Upper lobe of left lung (tissue), 6 donors: ENCODE measurements around the gene CYP3A5. TPM values are rescaled to one million over a fixed set of nuclear protein-coding genes. Genes with fewer than 3 reads are reported as not detected.

Experiments
- ATAC-seq, 2 donors: fragments of 200-7000 bp; cut with Tn5 transposase; one replicate each; pipeline ENCODE4 v1.9.1; 2022; ENCODE audit warnings: mild to moderate bottlenecking in 2 of 2, moderate library complexity in 2 of 2; ENCODE audit not compliant: low FRiP score in 2 of 2
- DNase-seq, 2 donors: peaks; one replicate each; pipeline ENCODE4 v3.0.0-alpha.2; 2019 to 2020
- H3K27ac ChIP-seq, 4 donors: fragments of 200-600 bp; sonication (generic); one replicate each; pipeline ENCODE4 v1.5.1; 2016 to 2019
- H3K27me3 ChIP-seq, 4 donors: fragments of 200-600 bp; sonication (generic); one replicate each; pipeline ENCODE4 v1.5.1; 2017 to 2019
- H3K36me3 ChIP-seq, 4 donors: fragments of 200-600 bp; sonication (generic); one replicate each; pipeline ENCODE4 v1.5.1; 2016 to 2019
- H3K4me1 ChIP-seq, 4 donors: fragments of 200-600 bp; sonication (generic); one replicate each; pipeline ENCODE4 v1.5.1; 2018 to 2019
- H3K4me3 ChIP-seq, 4 donors: fragments of 200-600 bp; sonication (generic); one replicate each; pipeline ENCODE4 v1.5.1; 2017 to 2019; ENCODE audit warnings: mild to moderate bottlenecking in 2 of 4, moderate library complexity in 1 of 4
- H3K9me3 ChIP-seq, 4 donors: fragments of 200-600 bp; sonication (generic); one replicate each; pipeline ENCODE4 v1.5.1; 2018 to 2019
- CTCF ChIP-seq, 6 experiments: fragments of 450-650 bp in 4 of 6; fragments of 200-600 bp in 2 of 6; sonication (generic) in 2 of 6; IDR thresholded peaks; one replicate each; pipeline ENCODE4 v1.5.1; 2016 to 2019; ENCODE audit warnings: antibody characterized with exemption in 6 of 6
- EP300 ChIP-seq, 4 donors: sonication (generic); formaldehyde crosslinking; IDR thresholded peaks; one replicate each; pipeline ENCODE4 v1.5.1; 2017; ENCODE audit warnings: antibody characterized with exemption in 4 of 4, control low read depth in 2 of 4
- POLR2A ChIP-seq, 4 donors: fragments of 450-650 bp; IDR thresholded peaks; one replicate each; pipeline ENCODE4 v1.5.1; 2016 to 2017; ENCODE audit warnings: antibody characterized with exemption in 4 of 4, mild to moderate bottlenecking in 2 of 4
- POLR2AphosphoS5 ChIP-seq, 2 donors: sonication (generic); formaldehyde crosslinking; IDR thresholded peaks; one replicate each; pipeline ENCODE4 v1.5.1; 2017; ENCODE audit warnings: antibody characterized with exemption in 2 of 2
- WGBS, 2 donors: methylation state at CpG; one replicate each; pipeline ENCODE4 v1.1.5; 2017 to 2018; 5-methylcytosine and 5-hydroxymethylcytosine counted together
- total RNA-seq, 6 donors: library from RNA; depleted of rRNA in 4 of 6; stranded (reverse); fragments of >200 nt in 4 of 6; gene quantifications; one replicate each; pipeline versions ENCODE4 v1.1.0 to v1.2.1, GENCODE V29; 2016 to 2021
- donor health status: DM: no; HTN: no; CAD: no; lungs with moderate emphysema.
- donor health status: DM: no; HTN: yes; CAD: no; lungs with severe emphysema.

Gene CYP3A5
- total RNA-seq, 6 donors from 2014 or later = 8.0 to 25.2 (median 14.2) TPM

GRCh38 chr7:99652671-99653070 lies 27.1 kb downstream of the CYP3A5 start:
- H3K4me3 ChIP-seq = no peak overlapping the region
- DNase-seq = no peak
- no peaks in the 10 kb centered on the region for H3K4me1 ChIP-seq
- no peak overlapping the region for H3K27ac ChIP-seq
- TF ChIP-seq CTCF (IDR thresholded peaks at IDR 0.05) (no peak), POLR2AphosphoS5 (IDR thresholded peaks at IDR 0.05) (no peak), EP300 (IDR thresholded peaks at IDR 0.05) (no peak), POLR2A (IDR thresholded peaks at IDR 0.05) (no peak)
- peaks cover 0 to 5% (median 0%) of the 10 kb centered on the region in 4 donors for H3K36me3 ChIP-seq
- H3K27me3 ChIP-seq = no peaks in the 10 kb centered on the region
- no peaks in the 10 kb centered on the region for H3K9me3 ChIP-seq
- 94 to 100% methylated on average over 2 of the region's 2 CpGs for WGBS, 2 donors
- no peak for ATAC-seq

GRCh38 chr7:99651290-99651689 lies 28.5 kb downstream of the CYP3A5 start:
- 95 to 97% methylated on average over 2 of the region's 2 CpGs for WGBS, 2 donors
- DNase-seq (no peak), ATAC-seq (no peak)
- no peak for TF ChIP-seq POLR2A (IDR thresholded peaks at IDR 0.05)
- TF ChIP-seq EP300 (IDR thresholded peaks at IDR 0.05) = no peak
- no peak for TF ChIP-seq CTCF (IDR thresholded peaks at IDR 0.05)
- TF ChIP-seq POLR2AphosphoS5 (IDR thresholded peaks at IDR 0.05) = no peak
- H3K4me1 ChIP-seq = no peaks in the 10 kb centered on the region
- no peak overlapping the region for H3K4me3 ChIP-seq
- H3K27ac ChIP-seq = no peak overlapping the region
- H3K27me3 ChIP-seq = no peaks in the 10 kb centered on the region
- peaks cover 0 to 5% (median 0%) of the 10 kb centered on the region in 4 donors for H3K36me3 ChIP-seq
- no peaks in the 10 kb centered on the region for H3K9me3 ChIP-seq

- no peak for TF ChIP-seq POLR2AphosphoS5 (IDR thresholded peaks at IDR 0.05)
- TF ChIP-seq EP300 (IDR thresholded peaks at IDR 0.05) = no peak
- no peak for TF ChIP-seq CTCF (IDR thresholded peaks at IDR 0.05)
- no peak for TF ChIP-seq POLR2A (IDR thresholded peaks at IDR 0.05)
- Histone ChIP-seq H3K27me3 (no peaks in the 10 kb centered on the region), H3K9me3 (no peaks in the 10 kb centered on the region), H3K36me3 (peaks cover 0 to 13% (median 0%) of the 10 kb centered on the region in 4 donors), H3K4me1 (no peaks in the 10 kb centered on the region), H3K27ac (no peak overlapping the region), H3K4me3 (no peak overlapping the region)
- 84 to 94% methylated on average over 2 of the region's 2 CpGs for WGBS, 2 donors
- ATAC-seq = no peak
- DNase-seq = no peak
These were observed 31.0 kb downstream of the CYP3A5 start for GRCh38 chr7:99648843-99649242.

- no peak for ATAC-seq
- H3K27me3 ChIP-seq = no peaks in the 10 kb centered on the region
- no peak for DNase-seq
- H3K9me3 ChIP-seq = no peaks in the 10 kb centered on the region
- H3K36me3 ChIP-seq = peaks cover 0 to 13% (median 0%) of the 10 kb centered on the region in 4 donors
- no peaks in the 10 kb centered on the region for H3K4me1 ChIP-seq
- H3K4me3 ChIP-seq = no peak overlapping the region
- TF ChIP-seq POLR2AphosphoS5 (IDR thresholded peaks at IDR 0.05) (no peak), POLR2A (IDR thresholded peaks at IDR 0.05) (no peak), EP300 (IDR thresholded peaks at IDR 0.05) (no peak), CTCF (IDR thresholded peaks at IDR 0.05) (no peak)
- WGBS, 2 donors = 95 to 100% methylated on average over 1 of the region's 1 CpG
- H3K27ac ChIP-seq = no peak overlapping the region
These were observed 34.2 kb downstream of the CYP3A5 start for GRCh38 chr7:99645590-99645989.

GRCh38 chr7:99644431-99644830 lies 35.4 kb downstream of the CYP3A5 start:
- WGBS, 2 donors = 96% methylated on average over 3 of the region's 3 CpGs
- no peak for TF ChIP-seq POLR2A (IDR thresholded peaks at IDR 0.05)
- no peak for TF ChIP-seq CTCF (IDR thresholded peaks at IDR 0.05)
- TF ChIP-seq EP300 (IDR thresholded peaks at IDR 0.05) = no peak
- TF ChIP-seq POLR2AphosphoS5 (IDR thresholded peaks at IDR 0.05) = no peak

More at GRCh38 chr7:99644431-99644830, 35.4 kb downstream of the CYP3A5 start:
- Histone ChIP-seq H3K27me3 (no peaks in the 10 kb centered on the region), H3K4me3 (no peak overlapping the region), H3K36me3 (peaks cover 0 to 13% (median 0%) of the 10 kb centered on the region in 4 donors), H3K27ac (no peak overlapping the region), H3K4me1 (no peaks in the 10 kb centered on the region), H3K9me3 (no peaks in the 10 kb centered on the region)
- ATAC-seq = no peak
- DNase-seq = no peak
